ENCODE data around the gene CTSW. TPM values are rescaled to one million over a fixed set of nuclear protein-coding genes. Genes with fewer than 3 reads are reported as not detected.

Gene CTSW
- polyA plus RNA-seq, 1 donor from 2014 or later, result not detected

- Histone ChIP-seq H3K36me3 (ENCODE audit: insufficient read depth, low read length) (no peaks in the 10 kb centered on the region), H3K9me3 (ENCODE audit: low read length) (no peaks in the 10 kb centered on the region), H4K20me1 (ENCODE audit: insufficient read depth) (peaks cover 2% of the 10 kb centered on the region), H3K4me3 (ENCODE audit: low read length) (peak overlapping the region; percentile 100), H2AFZ (ENCODE audit: low read depth, low read length) (no peak overlapping the region), H3K27ac (ENCODE audit: low read length) (no peak overlapping the region), H3K27me3 (ENCODE audit: insufficient read depth, low read depth, low read length) (no peaks in the 10 kb centered on the region), H3K79me2 (replicated peaks; ENCODE audit: insufficient read depth, low read length) (peaks cover 18% of the 10 kb centered on the region), H3K4me2 (ENCODE audit: low read length) (no peak overlapping the region), H3K9ac (ENCODE audit: low read length) (peak overlapping the region; percentile 98), H3K9me2 (ENCODE audit: insufficient read depth, low read length) (no peaks in the 10 kb centered on the region), H3F3A (ENCODE audit: insufficient read depth, low read length, poor library complexity, severe bottlenecking) (peaks cover 5% of the 10 kb centered on the region)
- no peak for TF ChIP-seq POLR2AphosphoS5 (IDR thresholded peaks at IDR 0.05)
Measured at GRCh38 chr11:65862191-65862735, 17.4 kb upstream of the CTSW start.

GRCh38 chr11:65862941-65863888 is 16.4 kb upstream of the CTSW start:
- no peaks in the 10 kb centered on the region for H3K36me3 ChIP-seq (ENCODE audit: insufficient read depth, low read length)
- no peak overlapping the region for H3K4me3 ChIP-seq (ENCODE audit: low read length)
- H3K9ac ChIP-seq (ENCODE audit: low read length), result no peak overlapping the region
- H3K9me2 ChIP-seq (ENCODE audit: insufficient read depth, low read length), result no peaks in the 10 kb centered on the region
- peaks cover 5% of the 10 kb centered on the region for H3F3A ChIP-seq (ENCODE audit: insufficient read depth, low read length, poor library complexity, severe bottlenecking)
- H3K79me2 ChIP-seq (replicated peaks; ENCODE audit: insufficient read depth, low read length), result peaks cover 15% of the 10 kb centered on the region
- no peak overlapping the region for H2AFZ ChIP-seq (ENCODE audit: low read depth, low read length)
- TF ChIP-seq, protein P1, sequence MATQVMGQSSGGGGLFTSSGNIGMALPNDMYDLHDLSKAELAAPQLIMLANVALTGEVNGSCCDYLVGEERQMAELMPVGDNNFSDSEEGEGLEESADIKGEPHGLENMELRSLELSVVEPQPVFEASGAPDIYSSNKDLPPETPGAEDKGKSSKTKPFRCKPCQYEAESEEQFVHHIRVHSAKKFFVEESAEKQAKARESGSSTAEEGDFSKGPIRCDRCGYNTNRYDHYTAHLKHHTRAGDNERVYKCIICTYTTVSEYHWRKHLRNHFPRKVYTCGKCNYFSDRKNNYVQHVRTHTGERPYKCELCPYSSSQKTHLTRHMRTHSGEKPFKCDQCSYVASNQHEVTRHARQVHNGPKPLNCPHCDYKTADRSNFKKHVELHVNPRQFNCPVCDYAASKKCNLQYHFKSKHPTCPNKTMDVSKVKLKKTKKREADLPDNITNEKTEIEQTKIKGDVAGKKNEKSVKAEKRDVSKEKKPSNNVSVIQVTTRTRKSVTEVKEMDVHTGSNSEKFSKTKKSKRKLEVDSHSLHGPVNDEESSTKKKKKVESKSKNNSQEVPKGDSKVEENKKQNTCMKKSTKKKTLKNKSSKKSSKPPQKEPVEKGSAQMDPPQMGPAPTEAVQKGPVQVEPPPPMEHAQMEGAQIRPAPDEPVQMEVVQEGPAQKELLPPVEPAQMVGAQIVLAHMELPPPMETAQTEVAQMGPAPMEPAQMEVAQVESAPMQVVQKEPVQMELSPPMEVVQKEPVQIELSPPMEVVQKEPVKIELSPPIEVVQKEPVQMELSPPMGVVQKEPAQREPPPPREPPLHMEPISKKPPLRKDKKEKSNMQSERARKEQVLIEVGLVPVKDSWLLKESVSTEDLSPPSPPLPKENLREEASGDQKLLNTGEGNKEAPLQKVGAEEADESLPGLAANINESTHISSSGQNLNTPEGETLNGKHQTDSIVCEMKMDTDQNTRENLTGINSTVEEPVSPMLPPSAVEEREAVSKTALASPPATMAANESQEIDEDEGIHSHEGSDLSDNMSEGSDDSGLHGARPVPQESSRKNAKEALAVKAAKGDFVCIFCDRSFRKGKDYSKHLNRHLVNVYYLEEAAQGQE (IDR thresholded peaks at IDR 0.05; ENCODE audit: borderline replicate concordance), result no peak
- TF ChIP-seq EP300 (conservative IDR thresholded peaks at IDR 0.05; ENCODE audit: poor library complexity, severe bottlenecking), result no peak
- no peak for TF ChIP-seq MXI1 (conservative IDR thresholded peaks at IDR 0.05; ENCODE audit: poor library complexity, severe bottlenecking)
- TF ChIP-seq, protein P2, sequence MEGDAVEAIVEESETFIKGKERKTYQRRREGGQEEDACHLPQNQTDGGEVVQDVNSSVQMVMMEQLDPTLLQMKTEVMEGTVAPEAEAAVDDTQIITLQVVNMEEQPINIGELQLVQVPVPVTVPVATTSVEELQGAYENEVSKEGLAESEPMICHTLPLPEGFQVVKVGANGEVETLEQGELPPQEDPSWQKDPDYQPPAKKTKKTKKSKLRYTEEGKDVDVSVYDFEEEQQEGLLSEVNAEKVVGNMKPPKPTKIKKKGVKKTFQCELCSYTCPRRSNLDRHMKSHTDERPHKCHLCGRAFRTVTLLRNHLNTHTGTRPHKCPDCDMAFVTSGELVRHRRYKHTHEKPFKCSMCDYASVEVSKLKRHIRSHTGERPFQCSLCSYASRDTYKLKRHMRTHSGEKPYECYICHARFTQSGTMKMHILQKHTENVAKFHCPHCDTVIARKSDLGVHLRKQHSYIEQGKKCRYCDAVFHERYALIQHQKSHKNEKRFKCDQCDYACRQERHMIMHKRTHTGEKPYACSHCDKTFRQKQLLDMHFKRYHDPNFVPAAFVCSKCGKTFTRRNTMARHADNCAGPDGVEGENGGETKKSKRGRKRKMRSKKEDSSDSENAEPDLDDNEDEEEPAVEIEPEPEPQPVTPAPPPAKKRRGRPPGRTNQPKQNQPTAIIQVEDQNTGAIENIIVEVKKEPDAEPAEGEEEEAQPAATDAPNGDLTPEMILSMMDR (IDR thresholded peaks at IDR 0.05; ENCODE audit: poor library complexity, severe bottlenecking), result no peak
- no peak for TF ChIP-seq RAD21 (conservative IDR thresholded peaks at IDR 0.05)
- no peak for TF ChIP-seq TAF1 (IDR thresholded peaks at IDR 0.05; ENCODE audit: low read depth)
- no peak for TF ChIP-seq POLR2AphosphoS5 (IDR thresholded peaks at IDR 0.05)
- no peak for TF ChIP-seq EZH2 (IDR thresholded peaks at IDR 0.05; ENCODE audit: borderline replicate concordance, insufficient read depth, low read length, poor library complexity, severe bottlenecking)
- no peak for TF ChIP-seq SMC3 (conservative IDR thresholded peaks at IDR 0.05; ENCODE audit: poor library complexity)
- H3K4me2 ChIP-seq (ENCODE audit: low read length), result no peak overlapping the region
- no peaks in the 10 kb centered on the region for H3K9me3 ChIP-seq (ENCODE audit: low read length)
- H3K27me3 ChIP-seq (ENCODE audit: insufficient read depth, low read depth, low read length), result no peaks in the 10 kb centered on the region
- H3K27ac ChIP-seq (ENCODE audit: low read length), result no peak overlapping the region
- no peaks in the 10 kb centered on the region for H4K20me1 ChIP-seq (ENCODE audit: insufficient read depth)

Data from neural cell (in vitro differentiated cells).